ENCODE results near the gene ANKRD23. TPM values are rescaled to one million over a fixed set of nuclear protein-coding genes. Genes with fewer than 3 reads are reported as not detected.

Gene ANKRD23
- total and polyA plus RNA-seq, 10 donors, result 2.4 to 19.8 (median 5.9) TPM

- Histone ChIP-seq H3K27ac (peak overlapping the region; percentile 19 to 79 (median 69)), H3K9me3 (no peaks in the 10 kb centered on the region), H3K27me3 (replicated peaks in 1 of 7) (peaks cover 0 to 16% (median 0%) of the 10 kb centered on the region in 7 donors), H3K36me3 (no peaks in the 10 kb centered on the region), H3K4me1 (peaks cover 33 to 93% (median 61%) of the 10 kb centered on the region in 6 donors), H3K4me3 (no peak overlapping the region)
- DNase-seq, result peak; percentile 76
- TF ChIP-seq POLR2AphosphoS5 (IDR thresholded peaks at IDR 0.05) (peak; percentile 33 to 55 (median 53)), CTCF (IDR thresholded peaks at IDR 0.05 in 8 of 11, conservative IDR thresholded peaks at IDR 0.05 in 3 of 11) (no peak)
- intact Hi-C loops (cut with DNase I; ENCODE audit: low total_unique reads), result no loop called here
- WGBS, 5 donors, result 55 to 85% (median 80%) methylated on average over 8 of the region's 8 CpGs
These were observed 39.1 kb upstream of the ANKRD23 start for GRCh38 chr2:96882906-96883305.

DNA sequence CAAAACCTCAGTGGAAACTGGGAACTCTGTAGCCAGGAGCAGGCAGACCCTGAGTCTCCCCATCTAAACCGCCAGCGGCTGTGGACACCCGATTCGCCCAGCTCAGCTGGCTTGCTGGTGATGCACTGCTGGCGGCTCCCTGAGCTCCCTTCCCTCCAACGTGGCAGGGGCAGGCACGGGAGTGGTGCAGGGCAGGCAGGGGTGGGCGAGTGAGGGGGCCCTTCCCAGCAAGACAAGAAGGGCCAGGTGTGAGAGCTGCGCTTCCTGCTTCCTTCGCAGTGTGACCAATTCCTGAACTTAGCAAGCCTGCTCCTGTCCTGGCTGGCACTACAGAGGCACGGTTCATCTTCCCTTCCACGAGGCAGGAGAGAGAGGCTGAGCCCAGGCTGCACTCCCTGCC, 38.4 kb upstream of the ANKRD23 start:
- TF ChIP-seq POLR2AphosphoS5 (IDR thresholded peaks at IDR 0.05) (no peak), POLR2A (IDR thresholded peaks at IDR 0.05) (no peak), CTCF (IDR thresholded peaks at IDR 0.05 in 8 of 11, conservative IDR thresholded peaks at IDR 0.05 in 3 of 11) (no peak)

DNA sequence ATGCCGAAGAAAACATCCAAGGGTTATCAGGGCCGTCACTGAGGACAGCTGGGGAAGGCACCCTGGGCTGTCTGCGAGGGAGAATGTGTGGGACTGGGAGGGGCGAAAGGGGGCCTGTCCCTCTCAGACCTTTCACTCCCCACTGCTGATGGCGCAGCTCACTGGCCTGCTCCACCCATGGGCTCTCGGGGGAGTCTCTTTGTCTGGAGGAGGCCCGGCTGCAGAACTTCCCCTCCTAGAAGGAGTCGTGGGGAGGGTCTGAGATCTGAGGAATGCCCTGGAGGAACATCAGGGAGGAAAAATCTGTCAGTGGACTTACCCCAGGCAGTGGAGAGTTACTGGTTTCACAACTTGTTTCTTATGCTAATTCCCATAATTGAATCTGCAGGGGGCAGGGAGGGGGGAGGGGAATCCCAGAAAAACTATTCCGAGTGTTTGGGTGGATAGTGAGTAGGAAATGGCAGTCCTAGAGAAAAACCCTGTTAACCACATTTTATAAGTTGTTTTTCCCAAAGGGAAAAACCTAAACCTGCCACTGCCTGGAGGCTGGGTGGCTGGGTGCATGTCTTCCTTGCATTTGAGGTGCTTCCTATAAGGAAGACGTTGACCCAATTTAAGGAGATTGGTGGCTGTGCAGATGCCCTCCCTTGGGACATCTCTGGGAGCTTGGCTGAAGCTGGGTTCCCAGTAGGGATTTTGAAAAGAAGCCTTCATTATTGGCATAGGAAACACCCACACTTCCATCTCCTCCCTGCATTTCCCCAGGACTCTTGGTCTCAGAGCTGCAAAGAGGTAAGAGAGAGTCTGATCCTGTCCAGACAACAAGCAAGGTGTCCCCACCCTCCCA, 37.8 kb upstream of the ANKRD23 start:
- intact Hi-C loops (cut with DNase I; ENCODE audit: low total_unique reads), result no loop called here
- H3K4me1 ChIP-seq, result peaks cover 36 to 93% (median 63%) of the 10 kb centered on the region in 6 donors
- H3K27ac ChIP-seq, result peak overlapping the region in 7 of 8 donors; percentile 51 to 79 (median 71)
- DNase-seq, result no peak
- WGBS, 5 donors, result 59 to 75% (median 71%) methylated on average over 10 of the region's 10 CpGs
- no peaks in the 10 kb centered on the region for H3K36me3 ChIP-seq
- H3K27me3 ChIP-seq (replicated peaks in 1 of 7), result peaks cover 0 to 16% (median 0%) of the 10 kb centered on the region in 7 donors
- no peaks in the 10 kb centered on the region for H3K9me3 ChIP-seq
- no peak overlapping the region for H3K4me3 ChIP-seq
- TF ChIP-seq CTCF (IDR thresholded peaks at IDR 0.05 in 8 of 11, conservative IDR thresholded peaks at IDR 0.05 in 3 of 11) (no peak), POLR2A (IDR thresholded peaks at IDR 0.05) (no peak), POLR2AphosphoS5 (IDR thresholded peaks at IDR 0.05) (peak; percentile 23 to 65 (median 60))

More for the DNA sequence above, 38.4 kb upstream of the ANKRD23 start:
- intact Hi-C loops (cut with DNase I; ENCODE audit: low total_unique reads), result no loop called here
- no peak for DNase-seq
- Histone ChIP-seq H3K9me3 (no peaks in the 10 kb centered on the region), H3K4me3 (no peak overlapping the region), H3K27ac (peak overlapping the region; percentile 19 to 79 (median 69)), H3K36me3 (no peaks in the 10 kb centered on the region), H3K4me1 (peaks cover 34 to 93% (median 61%) of the 10 kb centered on the region in 6 donors), H3K27me3 (replicated peaks in 1 of 7) (peaks cover 0 to 16% (median 0%) of the 10 kb centered on the region in 7 donors)
- WGBS, 5 donors, result 64 to 77% (median 72%) methylated on average over 9 to 12 of the region's 12 CpGs

DNA sequence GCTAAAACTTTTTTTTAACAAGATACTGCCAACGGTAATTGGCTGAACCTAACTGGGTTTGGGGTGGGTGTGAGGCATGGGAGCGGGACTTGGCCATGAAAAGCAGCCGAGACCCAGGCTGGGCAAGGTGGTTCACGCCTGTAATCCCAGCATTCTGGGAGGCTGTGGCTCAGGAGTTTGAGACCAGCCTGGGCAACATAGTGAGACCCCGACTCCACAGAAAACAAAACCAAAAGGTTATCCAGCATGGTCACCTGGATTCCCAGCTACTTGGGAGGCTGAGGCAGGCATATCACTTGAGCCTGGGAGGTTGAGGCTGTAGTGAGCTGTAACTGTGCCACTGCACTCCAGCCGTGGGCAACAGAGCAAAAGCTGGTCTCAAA, 37.1 kb upstream of the ANKRD23 start:
- Histone ChIP-seq H3K27me3 (replicated peaks in 1 of 7) (peaks cover 0 to 16% (median 0%) of the 10 kb centered on the region in 7 donors), H3K27ac (peak overlapping the region in 5 of 8 donors; percentile 48 to 79 (median 71)), H3K4me1 (peaks cover 35 to 93% (median 63%) of the 10 kb centered on the region in 6 donors), H3K36me3 (no peaks in the 10 kb centered on the region), H3K9me3 (no peaks in the 10 kb centered on the region), H3K4me3 (no peak overlapping the region)
- intact Hi-C loops (cut with DNase I; ENCODE audit: low total_unique reads), result no loop called here
- WGBS, 5 donors, result 78 to 88% (median 84%) methylated on average over 6 of the region's 6 CpGs
- TF ChIP-seq POLR2A (IDR thresholded peaks at IDR 0.05), result no peak
- no peak for TF ChIP-seq CTCF (IDR thresholded peaks at IDR 0.05 in 8 of 11, conservative IDR thresholded peaks at IDR 0.05 in 3 of 11)
- TF ChIP-seq POLR2AphosphoS5 (IDR thresholded peaks at IDR 0.05), result no peak
- no peak for DNase-seq
